OCI-LY3 (cell line): ENCODE results near the gene GPR12.

Source experiments
- H2AFZ ChIP-seq: fragments of 200-600, 300-600 bp; shearing (Covaris generic); 2 replicates; pipeline ENCODE4 v1.6.0; 2014; ENCODE audit warnings: antibody characterized with exemption, low read depth, low read length
- H3K27ac ChIP-seq: fragments of 200-600, 300-600 bp; sonication (generic); 2 replicates; pipeline ENCODE4 v1.5.1; 2014; ENCODE audit warnings: mild to moderate bottlenecking, low read length, moderate library complexity, mixed read lengths
- H3K27me3 ChIP-seq: fragments of 200-600, 300-600 bp; sonication (generic); 2 replicates; pipeline ENCODE4 v1.6.1; 2014; ENCODE audit warnings: low read depth, low read length, mixed read lengths
- H3K36me3 ChIP-seq: fragments of 200-600, 300-600 bp; sonication (generic); replicated peaks from 2 replicates; pipeline ENCODE3; 2014; ENCODE audit warnings: low read depth, low read length, mixed read lengths
- H3K4me1 ChIP-seq: fragments of 300-600, 200-600 bp; sonication (generic); 2 replicates; pipeline ENCODE4 v1.6.1; 2014; ENCODE audit warnings: low read length, mixed read lengths
- H3K4me2 ChIP-seq: fragments of 200-600, 300-600 bp; sonication (generic); 2 replicates; pipeline ENCODE4 v1.6.1; 2014; ENCODE audit warnings: low read length, mixed read lengths
- H3K4me3 ChIP-seq: fragments of 300-600, 200-600 bp; sonication (generic); 2 replicates; pipeline ENCODE4 v1.5.1; 2014; ENCODE audit warnings: antibody characterized with exemption, mild to moderate bottlenecking, low read length, moderate library complexity
- H3K79me2 ChIP-seq: fragments of 300-600, 200-600 bp; shearing (Covaris generic); 2 replicates; pipeline ENCODE4 v1.6.1; 2014; ENCODE audit warnings: mild to moderate bottlenecking, low read length, mixed read lengths
- H3K9ac ChIP-seq: fragments of 300-600, 200-600 bp; shearing (Covaris generic); 2 replicates; pipeline ENCODE4 v1.6.0; 2014; ENCODE audit warnings: mild to moderate bottlenecking, low read length, moderate library complexity
- H3K9me3 ChIP-seq: fragments of 200-600, 300-600 bp; shearing (Covaris generic); 2 replicates; pipeline ENCODE4 v1.6.1; 2014; ENCODE audit warnings: low read length, mixed read lengths; ENCODE audit not compliant: insufficient read depth
- H4K20me1 ChIP-seq: fragments of 200-600, 300-600 bp; sonication (generic); 2 replicates; pipeline ENCODE4 v1.6.1; 2016; ENCODE audit warnings: low read length, mixed read lengths; ENCODE audit not compliant: insufficient read depth
- CTCF ChIP-seq: fragments of 200-600, 300-600 bp; sonication (generic); IDR thresholded peaks from 2 replicates; pipeline ENCODE4 v1.5.1; 2014; ENCODE audit warnings: antibody characterized with exemption, low read length, low read depth
- EZH2phosphoT487 ChIP-seq: fragments of 200-600 bp; shearing (Covaris generic); IDR thresholded peaks from 2 replicates; pipeline ENCODE4 v1.6.1; 2018; ENCODE audit warnings: antibody characterized with exemption, mixed run types, low read depth

Gene GPR12

GRCh38 chr13:26780411-26780810 lies 19.8 kb upstream of the GPR12 start:
- H3K27me3 ChIP-seq: peaks cover 28% of the 10 kb centered on the region
- no peak overlapping the region for H3K4me3 ChIP-seq
- no peak overlapping the region for H3K27ac ChIP-seq
- no peak overlapping the region for H2AFZ ChIP-seq
- H4K20me1 ChIP-seq: no peaks in the 10 kb centered on the region
- peaks cover 6% of the 10 kb centered on the region for H3K4me1 ChIP-seq
- no peak overlapping the region for H3K4me2 ChIP-seq
- no peak overlapping the region for H3K9ac ChIP-seq
- TF ChIP-seq CTCF (no peak), EZH2phosphoT487 (no peak)
- no peaks in the 10 kb centered on the region for H3K36me3 ChIP-seq
- H3K79me2 ChIP-seq: no peaks in the 10 kb centered on the region
- 0 out of 2 replicates have a peak, but pooled peaks cover 3% of the 10 kb centered on the region for H3K9me3 ChIP-seq

GRCh38 chr13:26779321-26779720 lies 18.7 kb upstream of the GPR12 start:
- Histone ChIP-seq H3K27me3 (peaks cover 28% of the 10 kb centered on the region), H3K9me3 (0 out of 2 replicates have a peak, but pooled peaks cover 3% of the 10 kb centered on the region), H3K79me2 (no peaks in the 10 kb centered on the region), H3K4me1 (no peaks in the 10 kb centered on the region), H4K20me1 (no peaks in the 10 kb centered on the region), H3K9ac (no peak overlapping the region), H3K4me2 (no peak overlapping the region), H2AFZ (no peak overlapping the region), H3K4me3 (no peak overlapping the region), H3K36me3 (no peaks in the 10 kb centered on the region), H3K27ac (no peak overlapping the region)
- TF ChIP-seq EZH2phosphoT487 (no peak), CTCF (no peak)

- Histone ChIP-seq H3K27ac (no peak overlapping the region), H3K4me1 (no peaks in the 10 kb centered on the region), H3K4me2 (no peak overlapping the region), H3K27me3 (0 out of 2 replicates have a peak, but pooled peaks cover 5% of the 10 kb centered on the region), H3K36me3 (no peaks in the 10 kb centered on the region), H2AFZ (no peak overlapping the region), H3K9ac (no peak overlapping the region), H4K20me1 (no peaks in the 10 kb centered on the region), H3K9me3 (no peaks in the 10 kb centered on the region), H3K4me3 (no peak overlapping the region), H3K79me2 (no peaks in the 10 kb centered on the region)
- no peak for TF ChIP-seq EZH2phosphoT487
- TF ChIP-seq CTCF: no peak
Measured at GRCh38 chr13:26772531-26772930, 11.9 kb upstream of the GPR12 start.

GRCh38 chr13:26771796-26772195 lies 11.2 kb upstream of the GPR12 start:
- H2AFZ ChIP-seq: no peak overlapping the region
- 0 out of 2 replicates have a peak, but pooled peaks cover 5% of the 10 kb centered on the region for H3K27me3 ChIP-seq
- no peaks in the 10 kb centered on the region for H3K9me3 ChIP-seq
- TF ChIP-seq EZH2phosphoT487 (no peak), CTCF (no peak)
- no peaks in the 10 kb centered on the region for H3K79me2 ChIP-seq
- no peak overlapping the region for H3K9ac ChIP-seq
- no peaks in the 10 kb centered on the region for H3K4me1 ChIP-seq
- H3K36me3 ChIP-seq: no peaks in the 10 kb centered on the region
- H3K4me2 ChIP-seq: no peak overlapping the region
- no peak overlapping the region for H3K27ac ChIP-seq
- no peak overlapping the region for H3K4me3 ChIP-seq
- no peaks in the 10 kb centered on the region for H4K20me1 ChIP-seq
